H1 (cell line): Measurements from ENCODE around the gene CGNL1. TPM values are rescaled to one million over a fixed set of nuclear protein-coding genes. Genes with fewer than 3 reads are reported as not detected.

Experiments used
- CTCF ChIA-PET: fragments of 300-600 bp; sonication (Branson Sonifier 250); formaldehyde crosslinking; loops from one replicate; lab custom pipeline; 2021; ENCODE audit not compliant: partially characterized antibody; lab: Charles Lee
- POLR2A ChIA-PET: fragments of 300-600 bp; sonication (Branson Sonifier 250); formaldehyde crosslinking; loops from one replicate; lab custom pipeline; 2021; ENCODE audit warnings: inconsistent platforms; ENCODE audit not compliant: partially characterized antibody; lab: Charles Lee
- DNase-seq, 2 experiments: peaks; one replicate each; pipeline versions ENCODE4 v3.0.0 to v3.0.0-alpha.2; 2010 to 2022; ENCODE audit warnings: low spot score in 2 of 2, low read depth in 1 of 2, mixed read lengths in 1 of 2
- FAIRE-seq: peaks from 2 replicates; lab custom pipeline; 2011; peaks lifted over from hg19 to GRCh38; lab: Jason Lieb, UNC
- H2AFZ ChIP-seq: 2 replicates; pipeline ENCODE4 v1.8.1; 2012; ENCODE audit warnings: low read length, inconsistent platforms
- H2AK5ac ChIP-seq: 2 replicates; pipeline ENCODE4 v1.6.1; 2013; ENCODE audit warnings: low read depth, low read length
- H2BK120ac ChIP-seq: replicated peaks from 2 replicates; pipeline ENCODE3; 2013; ENCODE audit warnings: low read depth, low read length, inconsistent platforms
- H2BK12ac ChIP-seq: 2 replicates; pipeline ENCODE4 v1.6.1; 2013; ENCODE audit warnings: low read depth, low read length
- H2BK15ac ChIP-seq: 2 replicates; pipeline ENCODE4 v1.6.1; 2013; ENCODE audit warnings: low read length
- H2BK20ac ChIP-seq: 2 replicates; pipeline ENCODE4 v1.6.1; 2013; ENCODE audit warnings: low read length
- H2BK5ac ChIP-seq: 2 replicates; pipeline ENCODE4 v1.6.1; 2013; ENCODE audit warnings: low read depth, low read length
- H3K14ac ChIP-seq: 2 replicates; pipeline ENCODE4 v1.6.1; 2013; ENCODE audit warnings: inconsistent platforms; ENCODE audit not compliant: insufficient read length
- H3K18ac ChIP-seq: 2 replicates; pipeline ENCODE4 v1.6.1; 2013; ENCODE audit warnings: low read length; ENCODE audit errors: extremely low read depth
- H3K23ac ChIP-seq: 2 replicates; pipeline ENCODE4 v1.6.1; 2013; ENCODE audit warnings: inconsistent platforms; ENCODE audit not compliant: insufficient read length
- H3K23me2 ChIP-seq: 2 replicates; pipeline ENCODE4 v1.6.1; 2013; ENCODE audit warnings: low read depth, low read length
- H3K27ac ChIP-seq: 2 replicates; pipeline ENCODE4 v1.6.1; 2011; ENCODE audit warnings: low read depth, low read length, inconsistent platforms
- H3K27me3 ChIP-seq, 4 experiments: replicated peaks in 1 of 4; 1 replicate in 1 of 4; 2 replicates in 3 of 4; pipeline versions ENCODE4 v1.6.1 to v1.8.1; 2011 to 2013; ENCODE audit warnings: low read length in 3 of 4, mild to moderate bottlenecking in 3 of 4, inconsistent platforms in 2 of 4, mixed read lengths in 2 of 4, moderate library complexity in 1 of 4; ENCODE audit not compliant: control insufficient read depth in 3 of 4, insufficient read depth in 3 of 4; ENCODE audit errors: extremely low read depth in 1 of 4
- H3K36me3 ChIP-seq, 4 experiments: 2 replicates each; pipeline versions ENCODE4 v1.6.1 to v1.8.1; 2011 to 2013; ENCODE audit warnings: mild to moderate bottlenecking in 4 of 4, low read length in 3 of 4, moderate library complexity in 2 of 4, control low read depth in 1 of 4, inconsistent platforms in 1 of 4; ENCODE audit not compliant: insufficient read depth in 4 of 4, control insufficient read depth in 2 of 4
- H3K4ac ChIP-seq: replicated peaks from 2 replicates; pipeline ENCODE3; 2013; ENCODE audit warnings: low read length, low read depth, mixed read lengths, inconsistent platforms; ENCODE audit not compliant: insufficient read length
- H3K4me1 ChIP-seq, 4 experiments: replicated peaks in 1 of 4; 1 replicate in 1 of 4; 2 replicates in 3 of 4; pipeline versions ENCODE4 v1.6.1 to v1.8.1; 2011 to 2013; ENCODE audit warnings: low read length in 3 of 4, inconsistent platforms in 2 of 4, mixed read lengths in 1 of 4; ENCODE audit not compliant: insufficient read depth in 4 of 4, control insufficient read depth in 3 of 4
- H3K4me2 ChIP-seq, 2 experiments: 2 replicates each; pipeline versions ENCODE4 v1.6.1 to v1.8.1; 2011 to 2013; ENCODE audit warnings: low read depth in 2 of 2, low read length in 2 of 2, control low read depth in 1 of 2, inconsistent platforms in 1 of 2, mild to moderate bottlenecking in 1 of 2; ENCODE audit not compliant: insufficient read depth in 1 of 2
- H3K4me3 ChIP-seq, 4 experiments: fragments of 200-600, 300-600 bp in 1 of 4; sonication (generic), shearing (Covaris generic), sonication (Bioruptor Twin) in 1 of 4; 2 replicates each; pipeline versions ENCODE4 v1.5.1 to v1.8.1; 2011 to 2016; ENCODE audit warnings: low read length in 4 of 4, low read depth in 3 of 4, control low read depth in 2 of 4, inconsistent platforms in 2 of 4, mild to moderate bottlenecking in 2 of 4, mixed read lengths in 1 of 4, moderate library complexity in 1 of 4; ENCODE audit not compliant: insufficient read depth in 2 of 4; ENCODE audit errors: extremely low read depth in 1 of 4
- H3K56ac ChIP-seq: replicated peaks from 2 replicates; pipeline ENCODE3; 2013; ENCODE audit warnings: low read depth, mild to moderate bottlenecking, mixed read lengths, low read length, inconsistent platforms; ENCODE audit not compliant: insufficient read length
- H3K79me1 ChIP-seq: 2 replicates; pipeline ENCODE4 v1.6.1; 2013; ENCODE audit warnings: low read depth, low read length, control low read depth
- H3K79me2 ChIP-seq, 2 experiments: 2 replicates each; pipeline versions ENCODE4 v1.6.1 to v1.8.1; 2012 to 2013; ENCODE audit warnings: low read length in 2 of 2, mild to moderate bottlenecking in 2 of 2, inconsistent platforms in 1 of 2; ENCODE audit not compliant: insufficient read depth in 2 of 2, control insufficient read depth in 1 of 2
- H3K9ac ChIP-seq, 4 experiments: replicated peaks in 1 of 4; 1 replicate in 1 of 4; 2 replicates in 3 of 4; pipeline versions ENCODE4 v1.6.1 to v1.8.1; 2011 to 2013; ENCODE audit warnings: low read depth in 3 of 4, low read length in 3 of 4, control low read depth in 2 of 4, mild to moderate bottlenecking in 2 of 4, moderate library complexity in 2 of 4, inconsistent platforms in 1 of 4; ENCODE audit errors: extremely low read depth in 1 of 4
- H3K9me3 ChIP-seq, 2 experiments: 2 replicates each; pipeline versions ENCODE4 v1.6.1 to v1.8.1; 2012 to 2013; ENCODE audit warnings: mild to moderate bottlenecking in 2 of 2, moderate library complexity in 2 of 2, control low read depth in 1 of 2, inconsistent platforms in 1 of 2, low read depth in 1 of 2, low read length in 1 of 2, mixed read lengths in 1 of 2; ENCODE audit not compliant: insufficient read depth in 2 of 2
- H4K20me1 ChIP-seq, 2 experiments: replicated peaks in 1 of 2; 2 replicates each; pipeline versions ENCODE3 to v1.8.1; 2011 to 2013; ENCODE audit warnings: inconsistent platforms in 2 of 2, low read length in 2 of 2, mild to moderate bottlenecking in 1 of 2; ENCODE audit not compliant: insufficient read depth in 2 of 2, control insufficient read depth in 1 of 2
- H4K5ac ChIP-seq: 2 replicates; pipeline ENCODE4 v1.6.1; 2013; ENCODE audit warnings: low read length, low read depth, mixed read lengths, inconsistent platforms; ENCODE audit not compliant: insufficient read length
- H4K8ac ChIP-seq: 2 replicates; pipeline ENCODE4 v1.8.0; 2013; ENCODE audit warnings: mild to moderate bottlenecking, moderate library complexity, low read length, inconsistent platforms; ENCODE audit not compliant: insufficient read depth; ENCODE audit errors: extremely low read depth
- H4K91ac ChIP-seq: replicated peaks from 2 replicates; pipeline ENCODE3; 2013; ENCODE audit warnings: low read length, mixed read lengths, inconsistent platforms; ENCODE audit not compliant: insufficient read length
- BCL11A ChIP-seq, 2 experiments: IDR thresholded peaks; one replicate each; pipeline ENCODE4 v1.6.1; 2011; ENCODE audit warnings: low read depth in 2 of 2, low read length in 2 of 2, mild to moderate bottlenecking in 2 of 2
- CHD2 ChIP-seq: IDR thresholded peaks from 2 replicates; pipeline ENCODE4 v1.6.1; 2012; ENCODE audit warnings: low read length, improper control_type of control experiment
- CTBP2 ChIP-seq: IDR thresholded peaks from 2 replicates; pipeline ENCODE4 v1.7.0; 2011; ENCODE audit warnings: borderline replicate concordance, mild to moderate bottlenecking, moderate library complexity, mixed read lengths, low read length; ENCODE audit not compliant: insufficient read depth, insufficient read length
- EP300 ChIP-seq, 2 experiments: IDR thresholded peaks; 1 replicate in 1 of 2; 2 replicates in 1 of 2; pipeline ENCODE4 v1.6.1; 2011 to 2012; ENCODE audit warnings: low read depth in 2 of 2, low read length in 2 of 2, mild to moderate bottlenecking in 2 of 2, borderline replicate concordance in 1 of 2, inconsistent platforms in 1 of 2, moderate library complexity in 1 of 2
- GTF2F1 ChIP-seq: IDR thresholded peaks from 2 replicates; pipeline ENCODE4 v1.6.1; 2012; ENCODE audit warnings: low read depth, low read length, improper control_type of control experiment, borderline replicate concordance
- RBBP5 ChIP-seq: IDR thresholded peaks from 2 replicates; pipeline ENCODE4 v1.7.1; 2012; ENCODE audit warnings: low read depth, mild to moderate bottlenecking, inconsistent platforms, low read length, moderate library complexity, borderline replicate concordance
- SP4 ChIP-seq: IDR thresholded peaks from 2 replicates; pipeline ENCODE4 v1.6.1; 2012; ENCODE audit warnings: low read length, inconsistent platforms
- TEAD4 ChIP-seq: IDR thresholded peaks from 2 replicates; pipeline ENCODE4 v1.6.1; 2012; ENCODE audit warnings: low read depth, low read length, inconsistent platforms, mixed read lengths
- YY1 ChIP-seq: IDR thresholded peaks from 2 replicates; pipeline ENCODE4 v1.6.1; 2011; ENCODE audit warnings: low read depth, mild to moderate bottlenecking, low read length
- ZNF274 ChIP-seq: IDR thresholded peaks from 2 replicates; pipeline ENCODE4 v1.7.0; 2012; ENCODE audit warnings: low read length, borderline replicate concordance; ENCODE audit errors: extremely low read depth
- WGBS, 2 experiments: shearing (Covaris generic) in 1 of 2; methylation state at CpG; one replicate each; pipeline versions ENCODE4 v1.1.6 to v1.1.7; 2013 to 2015; ENCODE audit warnings: low lambda C conversion rate in 2 of 2, mixed read lengths in 2 of 2, inconsistent platforms in 1 of 2, low coverage in 1 of 2, missing lambda C conversion rate in 1 of 2; ENCODE audit not compliant: insufficient replicate concordance in 2 of 2, insufficient coverage in 1 of 2, insufficient read length in 1 of 2; ENCODE audit errors: extremely low coverage in 1 of 2, missing lambda C conversion rate in 1 of 2; 5-methylcytosine and 5-hydroxymethylcytosine counted together
- polyA plus RNA-seq, 7 experiments: library from polyadenylated mRNA; depleted of rRNA in 3 of 7; stranded (reverse) in 5 of 7; unstranded in 2 of 7; fragments of >200 nt in 5 of 7; fragments of 200-250 nt in 2 of 7; gene quantifications; 1 replicate in 5 of 7; 2 replicates in 1 of 7; 4 replicates in 1 of 7; pipeline versions ENCODE4 v1.2.1 to v1.2.3, GENCODE V29; 2011 to 2013; ENCODE audit warnings: missing spikeins in 2 of 7, mixed read lengths in 2 of 7
- total RNA-seq: library from RNA; stranded (reverse); fragmentation: NEBNext Ultra II Directional; extraction: Animal tissue kit (Norgen Biotek cat#: 25700); gene quantifications from 2 replicates; pipeline ENCODE4 v1.2.1, GENCODE V29; 2021
- TF ChIP-seq, protein P1 (sequence below): IDR thresholded peaks from 2 replicates; pipeline ENCODE4 v1.6.1; 2012; ENCODE audit warnings: inconsistent platforms

CGNL1 gene
- total and polyA plus RNA-seq, 2 of the 8 experiments (the other 6 are each of a cell fraction or from before 2014, with no cell fraction given) = 21.8 to 75.6 TPM

DNA sequence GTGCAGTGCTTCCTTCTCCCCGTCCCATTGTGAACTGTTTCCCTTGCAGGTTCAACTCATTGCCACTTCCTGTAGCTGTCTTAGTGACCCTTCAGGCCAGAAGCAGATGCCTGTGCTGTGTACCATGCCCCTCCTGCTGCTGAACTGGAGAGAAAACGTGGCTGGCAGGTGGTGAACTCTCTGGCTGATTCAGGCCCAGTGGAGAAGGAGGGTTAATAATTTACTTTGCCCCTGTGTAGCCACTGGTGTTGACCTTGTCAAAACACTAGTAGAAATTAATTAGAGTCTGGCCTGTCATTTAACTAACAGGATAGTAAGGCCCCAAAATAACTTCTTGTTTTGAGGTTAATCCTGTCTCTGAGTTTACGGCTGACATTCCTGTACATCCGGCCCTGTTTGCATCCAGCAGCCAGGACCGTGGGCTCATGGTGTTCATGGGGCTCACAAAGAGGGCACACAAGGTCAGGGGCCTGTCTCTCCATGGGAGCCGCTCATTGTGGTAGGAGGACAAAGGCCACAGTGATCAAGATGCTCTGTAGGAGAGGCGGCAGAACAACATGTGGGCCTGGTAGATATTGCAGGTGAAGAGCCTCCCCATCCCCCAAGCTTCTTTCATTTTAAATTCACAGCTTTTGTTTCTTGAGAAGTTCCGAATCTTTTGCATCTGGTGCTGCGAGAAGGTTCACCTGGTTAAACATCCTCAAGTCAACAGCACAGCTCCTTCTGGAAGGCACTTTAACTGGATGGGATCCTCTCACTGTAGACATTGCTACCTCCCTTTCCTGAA lies 101.6 kb downstream of the CGNL1 start:
- peak overlapping the region; percentile 68 for H2BK5ac ChIP-seq
- H3K9ac ChIP-seq = no peak overlapping the region
- H2BK120ac ChIP-seq = peak overlapping the region; percentile 30
- FAIRE-seq = no peak
- peak overlapping the region; percentile 20; the same call in 1 of the 2 replicates for H2BK12ac ChIP-seq
- H4K8ac ChIP-seq = no peak overlapping the region
- no peak overlapping the region for H4K91ac ChIP-seq
- H2AK5ac ChIP-seq = no peak overlapping the region
- peaks cover 7 to 19% (median 13%) of the 10 kb centered on the region in 4 experiments for H3K4me1 ChIP-seq
- H2BK20ac ChIP-seq = peak overlapping the region; percentile 57; the same call in 1 of the 2 replicates
- WGBS, 2 experiments = 71% methylated on average over 9 of the region's 9 CpGs; no CpG with 5 or more reads in 1 of the 2 experiments
- H3K79me1 ChIP-seq = no peaks in the 10 kb centered on the region; the same call in 1 of the 2 replicates
- H3K23ac ChIP-seq = no peak overlapping the region
- H3K4ac ChIP-seq = no peak overlapping the region
- H3K79me2 ChIP-seq = no peaks in the 10 kb centered on the region
- H2AFZ ChIP-seq = no peak overlapping the region
- H4K20me1 ChIP-seq = no peaks in the 10 kb centered on the region
- H3K9me3 ChIP-seq = no peaks in the 10 kb centered on the region
- H3K4me2 ChIP-seq = peak overlapping the region; percentile 21 to 31; a peak in 3 of 4 replicates
- no peak overlapping the region for H3K14ac ChIP-seq
- DNase-seq = no peak
- H3K36me3 ChIP-seq = peaks cover 0 to 12% (median 1%) of the 10 kb centered on the region in 4 experiments; a peak in 6 of 8 replicates
- no peak overlapping the region for H3K56ac ChIP-seq
- no peak overlapping the region for H3K4me3 ChIP-seq
- ChIA-PET CTCF (interaction anchor here (0.5 to 2.3 kb wide), 15 partner anchors 7 to 200 kb away, joined by 3 to 16 read pairs (median 5); no protein-coding TSS in a partner anchor), POLR2A (interaction anchor here (0.6 kb wide), 1 partner anchor 9 kb away, joined by 3 read pairs; no protein-coding TSS in a partner anchor)
- H3K27me3 ChIP-seq = no peaks in the 10 kb centered on the region
- peak overlapping the region; percentile 96; the same call in 1 of the 2 replicates for H2BK15ac ChIP-seq
- no peak overlapping the region for H4K5ac ChIP-seq
- H3K27ac ChIP-seq = peak overlapping the region; percentile 52
- H3K18ac ChIP-seq = 0 out of 2 replicates have a peak overlapping the region, but pooled peaks have one; percentile 72
- H3K23me2 ChIP-seq = no peaks in the 10 kb centered on the region; the same call in none of the 2 replicates
- TF ChIP-seq GTF2F1 (no peak), EP300 (IDR thresholded peaks at IDR 0.05; ENCODE audit: borderline replicate concordance in 1 of 2, low read depth in 2 of 2, low read length in 2 of 2) (no peak; a peak in 1 of 3 replicates), YY1 (no peak), TEAD4 (no peak), CTBP2 (peak; percentile 54), RBBP5 (no peak), BCL11A (IDR thresholded peaks at IDR 0.05; ENCODE audit: low read depth in 2 of 2, low read length in 2 of 2) (no peak), SP4 (no peak), CHD2 (no peak), ZNF274 (no peak)
- TF ChIP-seq, protein P1, sequence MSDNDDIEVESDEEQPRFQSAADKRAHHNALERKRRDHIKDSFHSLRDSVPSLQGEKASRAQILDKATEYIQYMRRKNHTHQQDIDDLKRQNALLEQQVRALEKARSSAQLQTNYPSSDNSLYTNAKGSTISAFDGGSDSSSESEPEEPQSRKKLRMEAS = peak; percentile 53
